ENCODE results near the gene TRMT112.

DNA sequence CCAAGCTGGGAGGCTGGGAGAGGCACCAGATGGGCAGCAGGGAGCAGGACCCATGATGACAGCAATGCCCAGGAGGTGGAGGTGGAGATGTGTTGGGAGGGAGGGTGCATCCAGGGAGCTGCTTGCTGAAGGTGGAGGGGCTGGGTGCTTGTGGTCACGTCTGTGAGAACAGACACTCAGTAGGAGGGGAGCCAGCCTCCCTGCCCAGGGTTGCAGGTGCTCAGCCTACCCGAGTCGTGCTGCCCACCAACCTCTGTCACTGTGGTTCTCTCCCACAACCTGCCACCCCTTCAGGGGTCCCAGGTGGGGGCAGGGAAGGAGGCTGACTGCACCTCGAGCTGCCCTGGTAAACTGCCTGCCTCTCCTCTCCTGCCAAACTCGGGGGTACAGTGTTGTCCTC is 6.0 kb upstream of the TRMT112 start:
- TF ChIP-seq GATA2 (IDR thresholded peaks at IDR 0.05; ENCODE audit: low read depth, low read length) (no peak), GATA3 (IDR thresholded peaks at IDR 0.05; ENCODE audit: low read depth, low read length) (no peak)
